HG02870 (cell line): ENCODE data around the gene RAPGEF5.

Experiments
- ATAC-seq: cut with Tn5 transposase; IDR thresholded peaks from one replicate; pipeline ENCODE4 v1.9.1; 2021; ENCODE audit warnings: mild to moderate bottlenecking, moderate library complexity; ENCODE audit not compliant: unreplicated experiment

The RAPGEF5 gene

DNA sequence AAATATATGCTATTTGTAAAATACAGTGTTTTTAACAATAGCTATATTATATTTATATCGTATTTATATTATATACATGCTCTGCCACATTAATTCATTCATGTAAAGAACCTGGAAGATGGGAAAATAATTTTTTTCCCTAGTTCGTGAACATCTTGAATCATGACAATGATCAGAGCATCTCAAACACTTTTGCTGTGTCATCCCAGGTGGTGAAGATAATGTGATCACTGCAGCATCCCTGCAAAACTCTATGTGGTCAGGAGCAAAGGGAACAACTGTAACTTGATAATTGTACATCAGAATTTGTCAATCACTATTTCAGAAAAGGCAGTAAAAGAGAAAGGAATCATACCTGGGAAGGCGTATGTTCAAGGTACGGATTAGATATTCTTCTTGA is 39.3 kb downstream of the RAPGEF5 start:
- no peak for ATAC-seq

DNA sequence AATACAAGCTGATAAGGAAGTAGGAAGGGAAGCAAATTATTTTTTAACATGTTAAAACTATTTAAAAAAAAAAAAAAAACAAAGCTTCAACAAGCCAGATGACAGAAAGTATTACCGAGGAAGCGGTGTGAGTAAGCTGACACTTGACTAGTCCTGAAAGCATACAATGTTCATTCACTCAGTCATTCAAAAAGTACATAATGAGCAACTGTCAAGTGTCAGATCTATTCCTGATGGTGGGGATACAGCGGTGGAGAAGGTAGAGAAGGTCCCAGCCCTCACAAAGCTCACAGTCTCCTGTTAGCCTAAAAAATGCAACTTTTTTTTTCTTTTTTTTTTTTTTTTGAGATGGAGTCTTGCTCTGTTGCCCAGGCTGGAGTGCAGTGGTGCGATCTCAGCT is 40.0 kb downstream of the RAPGEF5 start:
- no peak for ATAC-seq

DNA sequence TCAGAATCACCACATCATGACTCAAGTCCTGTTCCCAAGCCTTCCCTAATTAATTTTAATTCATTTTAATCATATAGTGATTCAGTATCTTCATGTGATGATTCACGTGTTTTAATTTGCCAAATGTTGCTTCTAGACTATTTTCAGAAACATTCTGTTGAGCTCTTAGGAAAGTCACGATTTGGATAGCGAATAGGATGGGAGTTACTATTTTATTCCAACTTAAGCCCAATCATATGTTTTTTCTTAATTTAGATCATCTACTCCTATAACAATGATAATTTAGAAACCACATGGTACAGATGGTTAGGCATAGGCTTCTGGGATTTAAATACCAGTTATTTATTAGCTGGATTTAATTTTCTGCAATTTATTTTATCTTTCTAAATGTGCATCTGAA is 49.1 kb downstream of the RAPGEF5 start:
- no peak for ATAC-seq

DNA sequence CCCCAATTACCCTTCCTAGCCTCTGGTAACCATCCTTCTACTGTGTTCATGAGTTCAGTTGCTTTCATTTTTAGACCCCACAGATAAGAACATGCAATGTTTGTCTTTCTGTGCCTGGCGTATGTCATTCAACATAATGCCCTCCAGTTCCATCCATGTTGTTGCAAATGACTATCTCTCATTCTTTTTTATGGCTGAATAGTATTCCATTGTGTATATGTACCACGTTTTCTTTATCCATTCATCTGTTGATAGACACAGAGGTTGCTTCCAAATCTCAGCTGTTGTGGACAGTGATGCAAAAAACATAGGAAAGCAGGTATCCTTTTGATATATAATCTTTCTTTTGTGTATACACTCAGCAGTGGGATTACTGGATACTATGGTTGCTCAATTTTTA is 51.2 kb downstream of the RAPGEF5 start:
- no peak for ATAC-seq

- ATAC-seq = no peak
These were observed 54.0 kb downstream of the RAPGEF5 start for GRCh38 chr7:22302951-22303423.

GRCh38 chr7:22302193-22302592 is 54.8 kb downstream of the RAPGEF5 start:
- ATAC-seq = no peak

- ATAC-seq = no peak
These were observed 55.2 kb downstream of the RAPGEF5 start for GRCh38 chr7:22301790-22302189.

DNA sequence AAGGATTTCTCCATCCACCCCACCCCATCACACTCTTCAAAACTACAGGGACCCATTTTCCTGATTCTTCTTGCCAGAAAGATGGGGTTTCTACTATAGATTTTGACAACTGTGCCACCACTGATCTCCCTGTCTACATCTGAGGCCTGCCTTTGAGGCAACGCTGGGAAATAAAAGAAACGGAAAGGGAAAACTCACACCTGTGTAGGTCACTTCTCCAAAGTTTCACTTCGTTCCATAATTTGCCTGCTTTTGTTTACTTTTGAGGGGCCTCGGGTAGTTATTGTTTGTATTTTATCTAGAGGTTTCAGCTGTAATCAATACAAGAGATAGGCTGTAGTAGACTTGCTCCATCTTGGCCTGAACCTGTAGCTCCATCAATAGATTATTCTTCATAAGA is 56.1 kb downstream of the RAPGEF5 start:
- no peak for ATAC-seq

- ATAC-seq = no peak
These were observed 60.0 kb downstream of the RAPGEF5 start for GRCh38 chr7:22296916-22297315.

DNA sequence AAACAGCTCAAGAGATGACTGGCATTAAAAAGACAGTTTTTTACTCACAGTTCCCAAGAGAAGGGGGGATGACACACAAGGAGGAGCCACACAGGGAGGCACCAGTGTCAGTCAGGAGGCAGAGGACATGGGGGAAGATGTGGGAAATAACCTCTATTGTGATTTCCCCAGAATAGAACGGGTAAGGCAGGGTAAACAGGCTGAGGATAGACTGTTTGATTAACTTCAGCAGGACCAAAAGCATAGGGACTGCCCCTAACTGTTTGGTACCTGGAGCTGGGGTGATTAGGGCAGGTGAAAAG is 60.7 kb downstream of the RAPGEF5 start:
- no peak for ATAC-seq

- no peak for ATAC-seq
These were observed 61.3 kb downstream of the RAPGEF5 start for GRCh38 chr7:22295402-22296264.

GRCh38 chr7:22292531-22292930 is 64.4 kb downstream of the RAPGEF5 start:
- no peak for ATAC-seq

- ATAC-seq = no peak
These were observed 65.0 kb downstream of the RAPGEF5 start for GRCh38 chr7:22291977-22292376.

- ATAC-seq = no peak
These were observed 68.8 kb downstream of the RAPGEF5 start for GRCh38 chr7:22288202-22288601.

- no peak for ATAC-seq
These were observed 69.5 kb downstream of the RAPGEF5 start for GRCh38 chr7:22287412-22287811.

DNA sequence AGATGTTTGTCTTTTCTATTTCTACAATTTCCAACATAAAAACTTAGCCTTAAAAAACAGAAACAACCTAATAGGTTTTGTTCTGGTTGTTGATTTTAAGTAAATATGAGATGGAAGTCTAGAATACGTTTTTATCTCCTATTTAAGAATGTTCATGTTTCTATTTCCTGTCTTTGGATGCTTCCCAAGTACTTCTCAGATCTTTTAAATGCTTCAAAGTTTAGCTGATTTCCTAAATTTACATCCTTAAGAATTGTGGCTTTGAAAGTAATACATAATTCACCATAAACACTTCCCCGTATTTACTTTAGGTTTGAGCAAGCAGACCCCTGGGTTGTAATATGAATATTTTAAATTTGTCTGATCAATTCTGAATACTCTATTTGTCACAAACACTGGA is 70.5 kb downstream of the RAPGEF5 start:
- no peak for ATAC-seq

DNA sequence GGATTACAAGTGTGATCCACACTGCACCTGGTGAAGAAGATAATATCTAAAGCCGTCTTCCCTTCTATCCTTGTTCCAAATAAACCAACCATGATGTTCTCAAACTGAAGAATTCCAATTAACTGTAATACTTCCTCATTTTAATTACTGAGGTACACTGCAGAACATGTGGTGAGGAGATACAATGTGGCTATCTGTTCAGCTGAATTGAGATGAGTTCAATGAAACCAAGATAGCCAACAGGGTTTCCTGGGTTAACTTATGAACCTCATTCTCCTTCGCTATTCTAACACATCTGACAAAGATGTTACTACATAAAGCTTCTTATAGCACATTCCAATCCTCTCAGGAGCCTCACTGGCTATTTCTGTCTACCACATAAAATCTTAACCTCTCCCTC is 75.5 kb downstream of the RAPGEF5 start:
- ATAC-seq = no peak

DNA sequence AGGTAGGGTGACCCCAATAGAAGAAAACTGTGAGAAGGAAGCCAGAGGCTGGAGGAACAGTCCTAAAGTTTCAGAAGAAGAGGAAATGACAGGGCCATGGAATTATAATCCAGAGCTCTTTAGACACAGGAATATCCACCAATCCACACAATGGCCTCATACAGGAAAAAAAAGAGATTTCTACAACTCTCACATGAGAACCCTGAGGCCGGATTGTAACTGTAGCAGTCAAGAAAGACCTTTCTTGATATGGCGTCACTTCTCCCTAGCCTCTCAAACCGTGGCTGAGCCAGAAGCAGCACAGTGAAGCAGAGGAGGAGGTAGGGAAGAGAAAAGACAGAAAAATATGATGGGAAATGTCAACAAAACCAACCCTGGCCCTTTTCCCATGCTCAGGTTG is 76.9 kb downstream of the RAPGEF5 start:
- no peak for ATAC-seq

- ATAC-seq = no peak
These were observed 78.3 kb downstream of the RAPGEF5 start for GRCh38 chr7:22278660-22279059.

DNA sequence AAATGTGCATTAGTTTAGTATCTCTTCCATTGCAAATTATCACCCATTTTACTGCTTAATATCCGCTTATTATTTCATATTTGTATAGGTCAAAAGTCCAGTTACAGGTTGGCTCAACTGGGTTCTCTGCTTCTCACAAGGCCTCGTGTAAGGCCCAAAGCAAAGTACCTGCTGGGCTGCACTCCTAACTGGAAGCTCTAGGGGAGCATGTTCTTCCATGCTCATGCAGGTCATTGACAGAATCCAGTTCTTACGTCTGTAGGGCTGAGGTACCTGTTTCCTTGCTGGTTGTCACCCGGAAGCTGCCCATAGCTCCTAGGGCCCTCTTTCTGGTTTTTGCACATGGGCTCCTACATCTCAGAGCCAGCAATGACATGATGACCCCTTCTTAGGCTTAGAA is 79.6 kb downstream of the RAPGEF5 start:
- no peak for ATAC-seq

GRCh38 chr7:22275661-22276060 is 81.3 kb downstream of the RAPGEF5 start:
- ATAC-seq = no peak

- ATAC-seq = no peak
These were observed 85.6 kb downstream of the RAPGEF5 start for GRCh38 chr7:22271311-22271710.

- ATAC-seq = no peak
These were observed 86.6 kb downstream of the RAPGEF5 start for GRCh38 chr7:22270371-22270770.
